Adipose tissue (tissue), 3 donors: ENCODE data around the gene TPSB2. TPM values are rescaled to one million over a fixed set of nuclear protein-coding genes. Genes with fewer than 3 reads are reported as not detected.
"Not testable (repeated sequence)": the region's sequence is repeated elsewhere in the genome, so short reads cannot be mapped to it uniquely, and the experiment has no call there.

ENCODE experiments used
- H3K27ac ChIP-seq: one replicate; pipeline ENCODE4 v1.5.1; 2013; ENCODE audit warnings: low read depth, low read length
- WGBS, 3 donors: extraction: QIAGEN DNeasy Blood & Tissue Kit; methylation state at CpG; one replicate each; pipeline ENCODE4 v1.1.7; 2013; 5-methylcytosine and 5-hydroxymethylcytosine counted together
- polyA plus RNA-seq, 3 donors: library from polyadenylated mRNA; stranded (reverse); fragments of 200-250 nt; gene quantifications; one replicate each; pipeline ENCODE4 v1.2.3, GENCODE V29; 2013
- donor health status: healthy with polysubstance abuse.
- donor health status: Bipolar disorder and iron deficiency.
- donor health status: healthy.

The TPSB2 gene
- polyA plus RNA-seq, 3 donors: 8.0 to 26.3 (median 18.4) TPM

DNA sequence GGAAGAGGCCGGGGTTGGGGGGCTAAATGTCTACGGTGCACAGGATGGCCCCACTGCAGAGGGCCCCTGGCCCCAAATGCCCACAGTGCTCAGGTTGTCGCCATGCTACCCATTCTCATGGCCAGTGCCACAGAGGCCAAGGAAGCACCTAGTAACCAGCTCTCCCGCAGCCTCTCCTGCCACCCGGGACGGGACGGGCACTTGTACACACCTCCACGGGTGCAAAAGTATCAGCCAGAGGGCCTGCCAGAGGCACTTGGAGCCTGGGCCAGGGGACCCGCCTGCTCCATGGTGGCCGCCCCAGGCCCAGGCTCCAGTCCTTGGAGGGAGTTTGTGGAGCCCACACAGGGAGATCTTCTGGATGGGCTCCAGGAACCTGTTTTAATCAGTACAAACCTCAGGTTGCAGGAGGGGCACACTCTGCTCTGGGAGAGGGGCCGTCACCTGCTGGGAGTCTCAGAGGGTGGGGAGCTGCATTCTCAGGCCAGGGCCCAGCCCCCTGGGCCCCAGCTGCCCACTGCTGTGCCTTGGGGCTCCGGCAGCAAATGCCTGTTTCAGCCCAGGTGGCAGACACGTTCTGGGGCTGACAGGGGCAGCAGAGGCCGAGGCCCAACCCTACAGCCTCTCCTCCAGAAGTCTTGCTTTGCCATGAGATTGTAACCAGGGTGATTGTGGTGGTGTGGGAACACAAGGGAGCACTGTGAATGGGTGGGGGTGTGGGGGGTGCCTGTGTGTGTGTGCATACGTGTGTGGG, 33.8 kb upstream of the TPSB2 start:
- 64 to 73% (median 66%) methylated on average over 15 of the region's 15 CpGs for WGBS, 3 donors
- H3K27ac ChIP-seq: no peak overlapping the region

GRCh38 chr16:1262846-1263221, 32.9 kb upstream of the TPSB2 start:
- H3K27ac ChIP-seq: no peak overlapping the region
- 74 to 79% (median 77%) methylated on average over 9 of the region's 9 CpGs for WGBS, 3 donors

GRCh38 chr16:1262210-1262845, 32.3 kb upstream of the TPSB2 start:
- 78% methylated on average over 32 of the region's 32 CpGs for WGBS, 3 donors
- no peak overlapping the region for H3K27ac ChIP-seq

- no peak overlapping the region for H3K27ac ChIP-seq
- 11 to 17% (median 13%) methylated on average over 40 to 47 of the region's 47 CpGs for WGBS, 3 donors
These were observed 31.3 kb upstream of the TPSB2 start for GRCh38 chr16:1261131-1261892.

DNA sequence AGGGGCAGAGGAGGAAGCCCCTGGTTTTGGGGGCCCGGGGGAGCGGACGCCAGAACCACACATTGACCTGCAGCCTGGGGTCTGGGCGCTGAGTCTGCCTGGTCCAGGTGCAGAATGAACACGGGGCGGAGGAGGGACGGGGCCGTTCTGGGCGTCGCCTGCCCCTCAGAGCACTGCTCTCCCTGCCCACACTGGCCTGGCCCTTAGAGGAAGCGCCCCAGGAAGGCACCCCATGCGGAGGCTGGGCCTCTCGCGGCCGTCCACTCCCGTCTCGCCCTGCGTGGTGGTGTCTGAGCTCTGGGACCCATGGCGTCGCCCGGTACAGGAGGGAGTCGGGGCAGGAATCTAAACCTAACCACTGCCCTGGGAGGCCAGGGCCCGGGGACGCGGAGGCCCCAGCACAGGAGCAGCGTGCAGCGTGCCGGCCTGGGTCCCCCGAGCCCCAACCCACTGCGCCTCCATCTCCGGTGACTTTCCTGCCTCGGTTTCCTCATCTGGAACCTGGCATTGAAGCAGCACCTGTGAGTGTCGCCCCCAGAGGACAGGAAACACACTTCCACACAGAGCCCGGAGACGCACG, 30.2 kb upstream of the TPSB2 start:
- WGBS, 3 donors: 64 to 67% (median 65%) methylated on average over 34 to 36 of the region's 36 CpGs

DNA sequence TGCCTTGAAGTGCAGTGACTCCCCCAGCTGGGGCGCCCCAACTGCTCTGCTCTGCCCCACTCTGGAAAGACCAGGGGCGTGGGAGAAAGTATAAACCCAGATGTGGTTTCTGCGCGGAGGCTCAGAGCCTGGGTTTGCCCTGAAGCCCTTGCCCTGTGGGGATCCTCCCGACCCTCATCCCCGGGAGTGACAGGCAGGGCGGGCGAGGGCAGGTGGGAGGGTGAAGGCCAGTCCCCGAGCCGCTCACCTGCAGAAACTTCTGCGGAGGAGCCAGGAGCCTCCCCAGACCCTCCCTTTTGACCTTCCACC, 29.7 kb upstream of the TPSB2 start:
- WGBS, 3 donors: 20 to 29% (median 23%) methylated on average over 11 of the region's 11 CpGs
- no peak overlapping the region for H3K27ac ChIP-seq

More for the DNA sequence above, 30.2 kb upstream of the TPSB2 start:
- H3K27ac ChIP-seq: no peak overlapping the region

GRCh38 chr16:1258906-1259759, 29.1 kb upstream of the TPSB2 start:
- 10 to 17% (median 10%) methylated on average over 41 to 42 of the region's 42 CpGs for WGBS, 3 donors

DNA sequence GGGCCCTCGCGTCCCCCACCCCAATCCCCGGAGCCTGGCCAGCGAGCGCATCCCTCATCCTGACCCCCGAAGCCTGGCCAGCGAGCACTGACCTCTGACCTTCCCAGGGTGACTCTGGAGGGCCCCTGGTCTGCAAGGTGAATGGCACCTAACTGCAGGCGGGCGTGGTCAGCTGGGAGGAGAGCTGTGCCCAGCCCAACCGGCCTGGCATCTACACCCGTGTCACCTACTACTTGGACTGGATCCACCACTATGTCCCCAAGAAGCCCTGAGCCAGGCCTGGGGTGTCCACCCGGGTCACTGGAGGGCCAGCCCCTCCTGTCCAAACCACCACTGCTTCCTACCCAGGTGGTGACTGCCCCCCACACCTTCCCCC, 28.2 kb upstream of the TPSB2 start:
- WGBS, 3 donors: 56 to 72% (median 68%) methylated on average over 12 of the region's 12 CpGs
- H3K27ac ChIP-seq: no peak overlapping the region

More at GRCh38 chr16:1258906-1259759, 29.1 kb upstream of the TPSB2 start:
- H3K27ac ChIP-seq: no peak overlapping the region

DNA sequence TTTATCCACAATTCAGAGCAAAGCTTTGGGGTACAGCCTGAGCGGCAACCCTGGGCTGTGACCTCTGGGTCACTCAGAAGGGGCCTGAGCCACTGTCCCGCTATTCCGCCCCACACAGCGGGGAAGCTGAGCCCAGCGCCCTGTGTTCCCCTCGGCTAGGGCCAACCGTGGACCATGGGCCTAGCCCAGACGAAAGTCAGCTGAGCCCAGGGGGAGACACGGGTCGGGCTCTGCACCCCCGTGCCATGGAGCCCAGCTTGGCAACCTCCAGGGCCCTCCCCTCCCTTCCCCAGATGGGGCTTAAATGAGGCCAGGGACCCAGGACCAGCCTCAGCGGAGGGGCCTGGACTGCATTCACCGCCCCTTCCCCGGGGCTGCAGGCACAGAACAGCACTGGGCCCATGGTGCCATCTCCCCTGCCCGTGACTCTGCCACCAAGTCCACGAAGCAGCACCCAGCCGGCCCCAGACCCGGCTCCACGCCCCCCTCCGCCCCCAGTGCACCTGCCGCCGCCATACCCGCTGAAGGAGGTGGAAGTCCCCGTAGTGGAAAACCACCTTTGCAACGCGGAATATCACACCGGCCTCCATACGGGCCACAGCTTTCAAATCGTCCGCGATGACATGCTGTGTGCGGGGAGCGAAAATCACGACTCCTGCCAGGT, 27.7 kb upstream of the TPSB2 start:
- no peak overlapping the region for H3K27ac ChIP-seq
- 75 to 83% (median 81%) methylated on average over 33 to 34 of the region's 34 CpGs for WGBS, 3 donors

GRCh38 chr16:1256874-1257322, 26.9 kb upstream of the TPSB2 start:
- WGBS, 3 donors: 70 to 87% (median 82%) methylated on average over 22 of the region's 22 CpGs

GRCh38 chr16:1256296-1256873, 26.4 kb upstream of the TPSB2 start:
- 74 to 85% (median 76%) methylated on average over 21 to 23 of the region's 23 CpGs for WGBS, 3 donors
- not testable (repeated sequence) for H3K27ac ChIP-seq

More at GRCh38 chr16:1256874-1257322, 26.9 kb upstream of the TPSB2 start:
- no peak overlapping the region for H3K27ac ChIP-seq

GRCh38 chr16:1255276-1256122, 25.5 kb upstream of the TPSB2 start, which contains the start of gene TPSD1:
Gene TPSD1 (plus strand): TSS chr16:1256069. CDS start chr16:1256281, 212 bp downstream.
- not testable (repeated sequence) for H3K27ac ChIP-seq
- WGBS, 3 donors: 61 to 66% (median 62%) methylated on average over 18 to 24 of the region's 26 CpGs

DNA sequence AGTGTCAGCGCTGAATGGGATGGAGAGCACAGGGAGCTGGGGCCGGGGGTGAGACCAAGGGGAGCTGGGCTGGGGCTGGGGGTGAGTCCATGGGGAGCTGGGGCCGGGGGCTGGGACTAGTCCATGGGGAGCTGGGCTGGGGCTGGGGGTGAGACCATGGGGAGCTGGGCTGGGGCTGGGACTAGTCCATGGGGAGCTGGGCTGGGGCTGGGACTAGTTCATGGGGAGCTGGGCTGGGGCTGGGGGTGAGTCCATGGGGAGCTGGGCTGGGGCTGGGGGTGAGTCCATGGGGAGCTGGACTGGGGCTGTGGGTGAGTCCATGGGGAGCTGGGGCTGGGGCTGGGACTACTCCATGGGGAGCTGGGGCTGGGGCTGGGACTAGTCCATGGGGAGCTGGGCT, 24.8 kb upstream of the TPSB2 start:
- not testable (repeated sequence) for H3K27ac ChIP-seq
- 81 to 100% (median 97%) methylated on average over 2 to 3 of the region's 3 CpGs for WGBS, 3 donors

- not testable (repeated sequence) for H3K27ac ChIP-seq
- WGBS, 3 donors: no CpG with 5 or more reads among the region's 47 CpGs
These were observed 23.8 kb upstream of the TPSB2 start for GRCh38 chr16:1253701-1254364.

DNA sequence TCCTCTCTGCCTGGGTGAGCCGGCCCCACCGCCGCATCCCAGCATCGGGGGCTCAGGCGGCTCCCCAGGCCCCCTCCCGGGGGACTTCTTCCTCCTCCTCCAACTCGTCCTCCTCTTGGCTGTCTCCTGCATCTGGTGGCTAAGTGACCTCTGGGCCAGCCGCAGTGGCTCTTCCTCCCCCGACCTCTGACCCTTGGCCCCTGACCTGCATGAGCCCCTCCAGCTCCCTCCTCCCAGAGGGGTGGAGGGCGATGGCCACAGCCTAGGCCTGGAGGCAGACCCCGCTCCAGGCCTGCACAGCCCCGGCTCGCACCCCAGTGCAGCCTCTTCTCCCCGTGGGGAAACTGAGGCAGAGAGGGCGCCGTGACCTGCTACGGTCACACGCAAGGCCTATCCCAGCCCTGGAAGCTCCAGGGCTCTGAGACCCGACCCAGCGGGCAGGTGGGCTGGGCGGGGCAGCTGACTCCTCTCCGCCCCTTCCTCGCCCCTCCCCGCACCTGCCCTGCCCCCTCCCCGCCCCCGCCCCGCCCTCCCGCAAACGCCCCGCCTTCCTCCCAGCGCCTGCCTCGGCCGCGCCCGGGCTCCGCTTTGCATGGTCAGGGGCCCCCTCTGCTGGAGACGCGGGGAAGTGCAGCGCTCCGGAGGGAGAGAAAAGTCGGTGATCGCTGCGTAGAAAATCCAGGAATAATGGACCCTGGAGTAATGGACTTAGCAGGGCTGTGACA, 19.2 kb upstream of the TPSB2 start:
- WGBS, 3 donors: 70 to 88% methylated on average over 4 to 6 of the region's 43 CpGs; no CpG with 5 or more reads in 1 of the 3 donors

More for the DNA sequence above, 19.2 kb upstream of the TPSB2 start:
- H3K27ac ChIP-seq: not testable (repeated sequence)
